IMR-90 (cell line): ENCODE data around the gene SLX4IP. TPM values are rescaled to one million over a fixed set of nuclear protein-coding genes. Genes with fewer than 3 reads are reported as not detected.

Experiments used
- CEBPB ChIP-seq: IDR thresholded peaks from 2 replicates; pipeline ENCODE4 v1.6.1; 2012; ENCODE audit warnings: low read depth, low read length, improper control_type of control experiment
- FOS ChIP-seq: fragments of 150-350 bp; IDR thresholded peaks from 2 replicates; pipeline ENCODE4 v1.6.1; 2016; ENCODE audit warnings: low read depth, low read length
- MXI1 ChIP-seq: IDR thresholded peaks from 2 replicates; pipeline ENCODE4 v1.6.1; 2012; ENCODE audit warnings: low read depth, mild to moderate bottlenecking, low read length, moderate library complexity, borderline replicate concordance
- SMC3 ChIP-seq: fragments of 150-350 bp; IDR thresholded peaks from 2 replicates; pipeline ENCODE4 v1.6.1; 2016; ENCODE audit warnings: low read depth, mild to moderate bottlenecking, antibody characterized with exemption, low read length, moderate library complexity
- polyA plus RNA-seq, 3 experiments: library from polyadenylated mRNA; depleted of rRNA; stranded (reverse); fragments of >200 nt; gene quantifications; 2 replicates each; pipeline ENCODE4 v1.2.3, GENCODE V29; 2012; ENCODE audit warnings: low replicate concordance in 1 of 3
- total RNA-seq: library from RNA; depleted of rRNA; stranded (reverse); fragments of >200 nt; gene quantifications from 2 replicates; pipeline ENCODE4 v1.2.3, GENCODE V29; 2012

Gene SLX4IP
- total and polyA plus RNA-seq, 2 of the 4 experiments (the other 2 are of a cell fraction): 1.3 to 5.9 TPM

DNA sequence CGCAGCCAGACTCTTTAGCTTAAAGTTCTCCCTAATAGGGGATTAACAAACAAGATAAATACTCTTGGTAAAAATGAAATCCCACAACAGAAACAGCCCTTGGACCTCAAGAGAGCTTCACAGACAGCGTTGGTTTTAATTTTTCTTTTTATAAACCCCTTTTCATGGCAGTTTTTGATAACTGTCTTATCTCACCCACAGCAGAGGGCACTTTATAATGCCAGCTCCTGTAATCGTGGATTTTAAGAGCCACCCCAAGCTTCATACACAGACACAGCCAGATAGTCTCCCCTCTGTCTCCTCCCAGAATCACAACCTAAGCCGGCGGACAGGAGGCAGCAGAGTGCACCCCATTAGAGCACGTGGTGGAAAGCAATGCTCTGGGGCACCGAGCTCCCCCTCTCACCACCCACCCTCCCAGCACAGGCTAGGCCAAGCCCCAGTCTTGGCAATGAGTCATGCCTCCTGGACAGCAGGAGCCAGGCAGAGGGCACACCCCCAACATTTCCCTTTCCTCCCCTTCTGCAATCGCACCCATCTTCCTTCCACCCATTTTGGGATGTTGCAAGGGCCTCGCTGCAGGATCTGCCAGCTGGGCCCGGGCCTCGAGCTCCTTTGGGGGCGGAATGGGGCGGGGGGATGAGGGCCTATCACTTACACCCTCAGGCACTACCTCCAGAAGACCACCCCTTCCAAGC, 236.3 kb downstream of the SLX4IP start (continued):
- TF ChIP-seq CEBPB (peak; percentile 89), MXI1 (peak; percentile 96), SMC3 (peak; percentile 51), FOS (peak; percentile 61; the same call in 1 of the 2 replicates)
